Left lung (tissue), 10 donors: ENCODE data around the gene NT5C2. TPM values are rescaled to one million over a fixed set of nuclear protein-coding genes. Genes with fewer than 3 reads are reported as not detected.
A peak's percentile ranks its signal among the peaks of the same experiment; 100 is the strongest.
"Not testable (repeated sequence)": the region's sequence is repeated elsewhere in the genome, so short reads cannot be mapped to it uniquely, and the experiment has no call there.

Experiments used
- ATAC-seq: fragments of 200-7000 bp; cut with Tn5 transposase; one replicate; pipeline ENCODE4 v1.9.1; 2020; ENCODE audit warnings: moderate library complexity
- DNase-seq, 4 donors: peaks; one replicate each; pipeline ENCODE4 v3.0.0-alpha.2; 2013 to 2020
- H3K27ac ChIP-seq, 2 donors: fragments of 200-600 bp; sonication (generic) in 1 of 2; one replicate each; pipeline versions ENCODE4 v1.5.0 to v1.8.0; 2020 to 2021
- H3K27me3 ChIP-seq, 2 donors: fragments of 200-600 bp; sonication (generic) in 1 of 2; one replicate each; pipeline versions ENCODE4 v1.5.0 to v1.8.0; 2020 to 2021
- H3K36me3 ChIP-seq, 2 donors: fragments of 200-600 bp; sonication (generic) in 1 of 2; one replicate each; pipeline versions ENCODE4 v1.5.0 to v1.8.0; 2020 to 2021
- H3K4me1 ChIP-seq, 2 donors: fragments of 200-600 bp; one replicate each; pipeline ENCODE4 v1.8.0; 2021
- H3K4me3 ChIP-seq, 2 donors: fragments of 200-600 bp; sonication (generic) in 1 of 2; one replicate each; pipeline versions ENCODE4 v1.5.0 to v1.8.0; 2020 to 2021; ENCODE audit warnings: mild to moderate bottlenecking in 1 of 2
- H3K9me3 ChIP-seq, 2 donors: fragments of 200-600 bp; sonication (generic) in 1 of 2; one replicate each; pipeline versions ENCODE4 v1.5.0 to v1.8.0; 2020 to 2021
- CTCF ChIP-seq, 2 donors: fragments of 200-600 bp; sonication (generic) in 1 of 2; IDR thresholded peaks; one replicate each; pipeline versions ENCODE4 v1.5.0 to v1.8.0; 2021; ENCODE audit warnings: antibody characterized with exemption in 2 of 2
- intact Hi-C, 2 donors: fragments of 100-400 bp; cut with DNase I; formaldehyde crosslinking; loops; one replicate each; pipeline versions ENCODE4 v1.11.2 to v1.14.2; 2022
- polyA plus RNA-seq, 6 donors: library from polyadenylated mRNA; unstranded; fragments of 120-200 nt; gene quantifications; one replicate each; pipeline ENCODE4 v1.2.1, GENCODE V29; 2013; ENCODE audit not compliant: insufficient read length in 6 of 6
- total RNA-seq, 2 donors: library from RNA; stranded (reverse); fragmentation: NEBNext Ultra II Directional; extraction: Animal tissue kit (Norgen Biotek cat#: 25700); gene quantifications; one replicate each; pipeline ENCODE4 v1.2.1, GENCODE V29; 2021
- donor health status: DM: no; HTN: yes; CAD: no.
- donor health status: DM: no; HTN: no; CAD: no.

Gene NT5C2
- total and polyA plus RNA-seq, 8 donors = 95.3 to 173 (median 133) TPM

GRCh38 chr10:103232772-103233488, 39.9 kb upstream of the NT5C2 start:
- no peaks in the 10 kb centered on the region for H3K9me3 ChIP-seq
- H3K36me3 ChIP-seq = no peaks in the 10 kb centered on the region
- ATAC-seq = peak; percentile 57
- H3K4me1 ChIP-seq = peaks cover 0 to 46% of the 10 kb centered on the region in 2 donors
- intact Hi-C loops = no loop called here
- H3K27ac ChIP-seq = peak overlapping the region; percentile 64 to 68
- DNase-seq = no peak
- no peak for TF ChIP-seq CTCF (IDR thresholded peaks at IDR 0.05)
- H3K27me3 ChIP-seq = no peaks in the 10 kb centered on the region
- no peak overlapping the region for H3K4me3 ChIP-seq

GRCh38 chr10:103232131-103232673, 39.1 kb upstream of the NT5C2 start:
- DNase-seq (no peak), ATAC-seq (no peak)
- Histone ChIP-seq H3K36me3 (no peaks in the 10 kb centered on the region), H3K27ac (peak overlapping the region; percentile 64 to 68), H3K4me1 (peaks cover 0 to 50% of the 10 kb centered on the region in 2 donors), H3K27me3 (no peaks in the 10 kb centered on the region), H3K9me3 (no peaks in the 10 kb centered on the region), H3K4me3 (no peak overlapping the region)
- no peak for TF ChIP-seq CTCF (IDR thresholded peaks at IDR 0.05)
- intact Hi-C loops = no loop called here

GRCh38 chr10:103231047-103231551, 38.0 kb upstream of the NT5C2 start:
- intact Hi-C loops = no loop called here
- H3K4me3 ChIP-seq = no peak overlapping the region
- no peaks in the 10 kb centered on the region for H3K9me3 ChIP-seq
- peak overlapping the region; percentile 64 to 68 for H3K27ac ChIP-seq
- peak; percentile 85 for ATAC-seq
- peak in 1 of 4 donors; percentile 50 for DNase-seq
- peaks cover 6 to 61% of the 10 kb centered on the region in 2 donors for H3K4me1 ChIP-seq
- no peaks in the 10 kb centered on the region for H3K27me3 ChIP-seq
- H3K36me3 ChIP-seq = no peaks in the 10 kb centered on the region
- no peak for TF ChIP-seq CTCF (IDR thresholded peaks at IDR 0.05)

GRCh38 chr10:103227416-103227815, 34.3 kb upstream of the NT5C2 start:
- Histone ChIP-seq H3K4me1 (peaks cover 6 to 69% of the 10 kb centered on the region in 2 donors), H3K27me3 (no peaks in the 10 kb centered on the region), H3K4me3 (no peak overlapping the region), H3K9me3 (peaks cover 0 to 24% of the 10 kb centered on the region in 2 donors), H3K27ac (no peak overlapping the region), H3K36me3 (no peaks in the 10 kb centered on the region)
- intact Hi-C loops = no loop called here
- DNase-seq (no peak), ATAC-seq (no peak)
- no peak for TF ChIP-seq CTCF (IDR thresholded peaks at IDR 0.05)

GRCh38 chr10:103225939-103226338, 32.9 kb upstream of the NT5C2 start:
- DNase-seq (no peak), ATAC-seq (no peak)
- Histone ChIP-seq H3K9me3 (peaks cover 0 to 24% of the 10 kb centered on the region in 2 donors), H3K4me1 (peaks cover 6 to 60% of the 10 kb centered on the region in 2 donors), H3K36me3 (no peaks in the 10 kb centered on the region), H3K27ac (peak overlapping the region in 1 of 2 donors; percentile 79), H3K27me3 (no peaks in the 10 kb centered on the region), H3K4me3 (no peak overlapping the region)
- intact Hi-C loops = no loop called here
- TF ChIP-seq CTCF (IDR thresholded peaks at IDR 0.05) = no peak

GRCh38 chr10:103224721-103225120, 31.6 kb upstream of the NT5C2 start:
- Histone ChIP-seq H3K4me1 (peaks cover 6 to 50% of the 10 kb centered on the region in 2 donors), H3K27ac (peak overlapping the region in 1 of 2 donors; percentile 79), H3K9me3 (peaks cover 0 to 24% of the 10 kb centered on the region in 2 donors)
- intact Hi-C loops, H3K27me3 ChIP-seq, ATAC-seq, H3K36me3 ChIP-seq, DNase-seq, H3K4me3 ChIP-seq: not testable (repeated sequence)
